HepG2 (cell line): ENCODE data around the gene NUB1. TPM values are rescaled to one million over a fixed set of nuclear protein-coding genes. Genes with fewer than 3 reads are reported as not detected.

Source experiments
- ATF1 ChIP-seq: IDR thresholded peaks from 2 replicates; pipeline ENCODE4 v1.6.1; 2016; ENCODE audit warnings: mild to moderate bottlenecking, control low read depth
- FOXA3 ChIP-seq: IDR thresholded peaks from 2 replicates; pipeline ENCODE4 v1.6.1; 2016; ENCODE audit warnings: missing genetic modification reagents, missing compliant biosample characterization
- HDAC2 ChIP-seq: sonication (generic); formaldehyde crosslinking; IDR thresholded peaks from 2 replicates; pipeline ENCODE4 v1.4.0; 2020; ENCODE audit warnings: missing genetic modification reagents
- HNF4A ChIP-seq: sonication (generic); formaldehyde crosslinking; IDR thresholded peaks from 2 replicates; pipeline ENCODE4 v1.4.0; 2020; ENCODE audit warnings: missing genetic modification reagents
- HNRNPL ChIP-seq: fragments of 200-400 bp; formaldehyde crosslinking; IDR thresholded peaks from 2 replicates; pipeline ENCODE4 v1.6.1; 2017; ENCODE audit warnings: mild to moderate bottlenecking, low read depth, low read length
- IRX3 ChIP-seq: sonication (generic); formaldehyde crosslinking; IDR thresholded peaks from 2 replicates; pipeline ENCODE4 v1.8.1; 2023; ENCODE audit warnings: mild to moderate bottlenecking, low read depth, missing genetic modification reagents, borderline replicate concordance
- NCOA2 ChIP-seq: sonication (generic); formaldehyde crosslinking; IDR thresholded peaks from 2 replicates; pipeline ENCODE4 v1.8.0; 2022; ENCODE audit warnings: inconsistent platforms
- PITX1 ChIP-seq: sonication (generic); formaldehyde crosslinking; IDR thresholded peaks from 2 replicates; pipeline ENCODE4 v1.5.1; 2020; ENCODE audit warnings: mild to moderate bottlenecking, missing genetic modification reagents
- RXRB ChIP-seq: IDR thresholded peaks from 2 replicates; pipeline ENCODE4 v1.6.1; 2016; ENCODE audit warnings: borderline replicate concordance, missing genetic modification reagents, missing compliant biosample characterization
- TARDBP ChIP-seq: sonication (generic); formaldehyde crosslinking; IDR thresholded peaks from 2 replicates; pipeline ENCODE4 v1.8.0; 2022; ENCODE audit warnings: mild to moderate bottlenecking, missing genetic modification reagents
- polyA plus RNA-seq, 8 experiments: library from polyadenylated mRNA; depleted of rRNA in 3 of 8; stranded (reverse) in 7 of 8; unstranded in 1 of 8; fragments of >200 nt; fragmentation: Illumina TruSeq in 4 of 8; extraction: Trizol in 4 of 8; gene quantifications; 2 replicates each; pipeline versions ENCODE4 v1.2.1 to v1.2.3, GENCODE V29; 2011 to 2016; ENCODE audit warnings: low read depth in 4 of 8, missing spikeins in 1 of 8, mixed read lengths in 1 of 8; ENCODE audit not compliant: insufficient read depth in 1 of 8
- total RNA-seq, 5 experiments: library from RNA; depleted of rRNA; stranded (reverse); fragments of >200 nt; fragmentation: Illumina TruSeq; extraction: Trizol; gene quantifications; 2 replicates each; pipeline ENCODE4 v1.2.3, GENCODE V29; 2016; ENCODE audit warnings: low read depth in 1 of 5
- TF ChIP-seq, protein P1 (sequence below): sonication (generic); formaldehyde crosslinking; IDR thresholded peaks from 2 replicates; pipeline ENCODE4 v1.9.0; 2021; ENCODE audit warnings: missing genetic modification reagents, borderline replicate concordance
- TF ChIP-seq, protein P2 (sequence below): sonication (generic); formaldehyde crosslinking; conservative IDR thresholded peaks from 2 replicates; pipeline ENCODE4 v1.4.0; 2020; ENCODE audit warnings: missing genetic modification reagents
- TF ChIP-seq, protein P3 (sequence below): sonication (generic); formaldehyde crosslinking; IDR thresholded peaks from 2 replicates; pipeline ENCODE4 v1.8.1; 2022; ENCODE audit warnings: mild to moderate bottlenecking, missing genetic modification reagents
- TF ChIP-seq, protein P4 (sequence below): sonication (generic); formaldehyde crosslinking; IDR thresholded peaks from 2 replicates; pipeline ENCODE4 v1.9.0; 2021; ENCODE audit warnings: mild to moderate bottlenecking, missing genetic modification reagents
- TF ChIP-seq, protein P5 (sequence below): sonication (generic); formaldehyde crosslinking; IDR thresholded peaks from 2 replicates; pipeline ENCODE4 v1.5.0; 2020; ENCODE audit warnings: mild to moderate bottlenecking, missing genetic modification reagents

Gene NUB1
- total and polyA plus RNA-seq, 2 of the 13 experiments (the other 11 are each of a cell fraction or from before 2014, with no cell fraction given), result 27.1 to 37.0 TPM

DNA sequence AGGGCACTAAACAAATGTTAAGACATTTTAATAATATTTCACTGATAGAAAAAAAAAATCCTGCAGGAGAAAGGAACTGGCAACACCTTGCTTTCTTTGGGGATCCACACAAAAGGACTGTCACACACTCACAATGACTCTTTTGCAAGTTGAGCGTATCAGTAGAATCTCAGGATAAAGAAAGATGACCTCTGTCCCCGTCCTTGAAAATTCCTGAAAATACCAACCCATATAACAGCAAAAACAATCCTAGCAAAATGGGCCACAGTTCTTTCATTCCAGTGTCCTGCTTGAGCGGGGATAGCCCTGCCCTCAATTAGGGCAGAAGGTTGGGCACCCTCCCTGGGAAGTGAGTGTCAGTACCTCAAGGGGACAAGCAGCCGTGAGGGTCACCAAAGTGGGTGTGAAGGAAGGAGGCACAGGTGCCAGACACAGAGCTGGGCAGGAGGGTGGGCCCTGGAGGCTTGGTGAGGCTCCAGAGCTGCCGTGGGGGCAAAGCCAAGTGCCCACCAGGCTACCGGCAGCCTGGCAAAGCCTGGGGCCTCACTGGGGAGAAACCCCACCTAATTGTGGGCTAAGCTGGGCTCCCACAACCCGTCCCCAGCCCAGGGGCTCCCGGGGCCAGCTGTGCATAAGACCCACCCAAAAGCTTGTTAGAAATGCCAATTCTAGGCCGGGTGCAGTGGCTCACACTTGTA is 65.4 kb downstream of the NUB1 start (continued):
- TF ChIP-seq HNF4A (CRISPR knock-in tag) (peak; percentile 49), FOXA3 (CRISPR knock-in tag) (0 out of 2 replicates have a peak, but pooled peaks have one; percentile 17), HNRNPL (no peak), RXRB (CRISPR knock-in tag) (peak; percentile 72; the same call in 1 of the 2 replicates), HDAC2 (peak; percentile 44; the same call in 1 of the 2 replicates), PITX1 (CRISPR knock-in tag) (no peak), IRX3 (CRISPR knock-in tag) (no peak), TARDBP (no peak), ATF1 (CRISPR knock-in tag) (no peak), NCOA2 (CRISPR knock-in tag) (peak; percentile 45; the same call in 1 of the 2 replicates)
- TF ChIP-seq, protein P1, sequence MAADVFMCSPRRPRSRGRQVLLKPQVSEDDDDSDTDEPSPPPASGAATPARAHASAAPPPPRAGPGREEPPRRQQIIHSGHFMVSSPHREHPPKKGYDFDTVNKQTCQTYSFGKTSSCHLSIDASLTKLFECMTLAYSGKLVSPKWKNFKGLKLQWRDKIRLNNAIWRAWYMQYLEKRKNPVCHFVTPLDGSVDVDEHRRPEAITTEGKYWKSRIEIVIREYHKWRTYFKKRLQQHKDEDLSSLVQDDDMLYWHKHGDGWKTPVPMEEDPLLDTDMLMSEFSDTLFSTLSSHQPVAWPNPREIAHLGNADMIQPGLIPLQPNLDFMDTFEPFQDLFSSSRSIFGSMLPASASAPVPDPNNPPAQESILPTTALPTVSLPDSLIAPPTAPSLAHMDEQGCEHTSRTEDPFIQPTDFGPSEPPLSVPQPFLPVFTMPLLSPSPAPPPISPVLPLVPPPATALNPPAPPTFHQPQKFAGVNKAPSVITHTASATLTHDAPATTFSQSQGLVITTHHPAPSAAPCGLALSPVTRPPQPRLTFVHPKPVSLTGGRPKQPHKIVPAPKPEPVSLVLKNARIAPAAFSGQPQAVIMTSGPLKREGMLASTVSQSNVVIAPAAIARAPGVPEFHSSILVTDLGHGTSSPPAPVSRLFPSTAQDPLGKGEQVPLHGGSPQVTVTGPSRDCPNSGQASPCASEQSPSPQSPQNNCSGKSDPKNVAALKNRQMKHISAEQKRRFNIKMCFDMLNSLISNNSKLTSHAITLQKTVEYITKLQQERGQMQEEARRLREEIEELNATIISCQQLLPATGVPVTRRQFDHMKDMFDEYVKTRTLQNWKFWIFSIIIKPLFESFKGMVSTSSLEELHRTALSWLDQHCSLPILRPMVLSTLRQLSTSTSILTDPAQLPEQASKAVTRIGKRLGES (CRISPR knock-in tag), result no peak
- TF ChIP-seq, protein P2, sequence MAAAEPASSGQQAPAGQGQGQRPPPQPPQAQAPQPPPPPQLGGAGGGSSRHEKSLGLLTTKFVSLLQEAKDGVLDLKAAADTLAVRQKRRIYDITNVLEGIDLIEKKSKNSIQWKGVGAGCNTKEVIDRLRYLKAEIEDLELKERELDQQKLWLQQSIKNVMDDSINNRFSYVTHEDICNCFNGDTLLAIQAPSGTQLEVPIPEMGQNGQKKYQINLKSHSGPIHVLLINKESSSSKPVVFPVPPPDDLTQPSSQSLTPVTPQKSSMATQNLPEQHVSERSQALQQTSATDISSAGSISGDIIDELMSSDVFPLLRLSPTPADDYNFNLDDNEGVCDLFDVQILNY (CRISPR knock-in tag), result no peak
- TF ChIP-seq, protein P3, sequence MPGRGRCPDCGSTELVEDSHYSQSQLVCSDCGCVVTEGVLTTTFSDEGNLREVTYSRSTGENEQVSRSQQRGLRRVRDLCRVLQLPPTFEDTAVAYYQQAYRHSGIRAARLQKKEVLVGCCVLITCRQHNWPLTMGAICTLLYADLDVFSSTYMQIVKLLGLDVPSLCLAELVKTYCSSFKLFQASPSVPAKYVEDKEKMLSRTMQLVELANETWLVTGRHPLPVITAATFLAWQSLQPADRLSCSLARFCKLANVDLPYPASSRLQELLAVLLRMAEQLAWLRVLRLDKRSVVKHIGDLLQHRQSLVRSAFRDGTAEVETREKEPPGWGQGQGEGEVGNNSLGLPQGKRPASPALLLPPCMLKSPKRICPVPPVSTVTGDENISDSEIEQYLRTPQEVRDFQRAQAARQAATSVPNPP (CRISPR knock-in tag), result no peak
- TF ChIP-seq, protein P4, sequence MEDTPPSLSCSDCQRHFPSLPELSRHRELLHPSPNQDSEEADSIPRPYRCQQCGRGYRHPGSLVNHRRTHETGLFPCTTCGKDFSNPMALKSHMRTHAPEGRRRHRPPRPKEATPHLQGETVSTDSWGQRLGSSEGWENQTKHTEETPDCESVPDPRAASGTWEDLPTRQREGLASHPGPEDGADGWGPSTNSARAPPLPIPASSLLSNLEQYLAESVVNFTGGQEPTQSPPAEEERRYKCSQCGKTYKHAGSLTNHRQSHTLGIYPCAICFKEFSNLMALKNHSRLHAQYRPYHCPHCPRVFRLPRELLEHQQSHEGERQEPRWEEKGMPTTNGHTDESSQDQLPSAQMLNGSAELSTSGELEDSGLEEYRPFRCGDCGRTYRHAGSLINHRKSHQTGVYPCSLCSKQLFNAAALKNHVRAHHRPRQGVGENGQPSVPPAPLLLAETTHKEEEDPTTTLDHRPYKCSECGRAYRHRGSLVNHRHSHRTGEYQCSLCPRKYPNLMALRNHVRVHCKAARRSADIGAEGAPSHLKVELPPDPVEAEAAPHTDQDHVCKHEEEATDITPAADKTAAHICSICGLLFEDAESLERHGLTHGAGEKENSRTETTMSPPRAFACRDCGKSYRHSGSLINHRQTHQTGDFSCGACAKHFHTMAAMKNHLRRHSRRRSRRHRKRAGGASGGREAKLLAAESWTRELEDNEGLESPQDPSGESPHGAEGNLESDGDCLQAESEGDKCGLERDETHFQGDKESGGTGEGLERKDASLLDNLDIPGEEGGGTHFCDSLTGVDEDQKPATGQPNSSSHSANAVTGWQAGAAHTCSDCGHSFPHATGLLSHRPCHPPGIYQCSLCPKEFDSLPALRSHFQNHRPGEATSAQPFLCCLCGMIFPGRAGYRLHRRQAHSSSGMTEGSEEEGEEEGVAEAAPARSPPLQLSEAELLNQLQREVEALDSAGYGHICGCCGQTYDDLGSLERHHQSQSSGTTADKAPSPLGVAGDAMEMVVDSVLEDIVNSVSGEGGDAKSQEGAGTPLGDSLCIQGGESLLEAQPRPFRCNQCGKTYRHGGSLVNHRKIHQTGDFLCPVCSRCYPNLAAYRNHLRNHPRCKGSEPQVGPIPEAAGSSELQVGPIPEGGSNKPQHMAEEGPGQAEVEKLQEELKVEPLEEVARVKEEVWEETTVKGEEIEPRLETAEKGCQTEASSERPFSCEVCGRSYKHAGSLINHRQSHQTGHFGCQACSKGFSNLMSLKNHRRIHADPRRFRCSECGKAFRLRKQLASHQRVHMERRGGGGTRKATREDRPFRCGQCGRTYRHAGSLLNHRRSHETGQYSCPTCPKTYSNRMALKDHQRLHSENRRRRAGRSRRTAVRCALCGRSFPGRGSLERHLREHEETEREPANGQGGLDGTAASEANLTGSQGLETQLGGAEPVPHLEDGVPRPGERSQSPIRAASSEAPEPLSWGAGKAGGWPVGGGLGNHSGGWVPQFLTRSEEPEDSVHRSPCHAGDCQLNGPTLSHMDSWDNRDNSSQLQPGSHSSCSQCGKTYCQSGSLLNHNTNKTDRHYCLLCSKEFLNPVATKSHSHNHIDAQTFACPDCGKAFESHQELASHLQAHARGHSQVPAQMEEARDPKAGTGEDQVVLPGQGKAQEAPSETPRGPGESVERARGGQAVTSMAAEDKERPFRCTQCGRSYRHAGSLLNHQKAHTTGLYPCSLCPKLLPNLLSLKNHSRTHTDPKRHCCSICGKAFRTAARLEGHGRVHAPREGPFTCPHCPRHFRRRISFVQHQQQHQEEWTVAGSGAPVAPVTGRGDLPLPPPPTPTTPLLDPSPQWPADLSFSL (CRISPR knock-in tag), result peak; percentile 82; the same call in 1 of the 2 replicates
- TF ChIP-seq, protein P5, sequence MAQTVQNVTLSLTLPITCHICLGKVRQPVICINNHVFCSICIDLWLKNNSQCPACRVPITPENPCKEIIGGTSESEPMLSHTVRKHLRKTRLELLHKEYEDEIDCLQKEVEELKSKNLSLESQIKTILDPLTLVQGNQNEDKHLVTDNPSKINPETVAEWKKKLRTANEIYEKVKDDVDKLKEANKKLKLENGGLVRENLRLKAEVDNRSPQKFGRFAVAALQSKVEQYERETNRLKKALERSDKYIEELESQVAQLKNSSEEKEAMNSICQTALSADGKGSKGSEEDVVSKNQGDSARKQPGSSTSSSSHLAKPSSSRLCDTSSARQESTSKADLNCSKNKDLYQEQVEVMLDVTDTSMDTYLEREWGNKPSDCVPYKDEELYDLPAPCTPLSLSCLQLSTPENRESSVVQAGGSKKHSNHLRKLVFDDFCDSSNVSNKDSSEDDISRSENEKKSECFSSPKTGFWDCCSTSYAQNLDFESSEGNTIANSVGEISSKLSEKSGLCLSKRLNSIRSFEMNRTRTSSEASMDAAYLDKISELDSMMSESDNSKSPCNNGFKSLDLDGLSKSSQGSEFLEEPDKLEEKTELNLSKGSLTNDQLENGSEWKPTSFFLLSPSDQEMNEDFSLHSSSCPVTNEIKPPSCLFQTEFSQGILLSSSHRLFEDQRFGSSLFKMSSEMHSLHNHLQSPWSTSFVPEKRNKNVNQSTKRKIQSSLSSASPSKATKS (CRISPR knock-in tag), result no peak
